ENCODE results near the gene REXO4.
A peak's percentile ranks its signal among the peaks of the same experiment; 100 is the strongest.

Gene REXO4

GRCh38 chr9:133357656-133358055, 60.2 kb downstream of the REXO4 start:
- peak overlapping the region; percentile 59 for H3K4me3 ChIP-seq (ENCODE audit: low read depth, low read length)
- DNase-seq (ENCODE audit: low read depth): no peak
- no peak for TF ChIP-seq CTCF (IDR thresholded peaks at IDR 0.05; ENCODE audit: low read depth, low read length)
- TF ChIP-seq MYC (IDR thresholded peaks at IDR 0.05; ENCODE audit: low read depth, low read length): no peak
- TF ChIP-seq POLR2A (IDR thresholded peaks at IDR 0.05; ENCODE audit: extremely low read depth, insufficient read length): no peak
- TF ChIP-seq MAX (IDR thresholded peaks at IDR 0.05; ENCODE audit: low read depth, low read length): no peak

GRCh38 chr9:133356391-133357091, 61.3 kb downstream of the REXO4 start, which contains the start of the genes SURF1 and SURF2:
Gene SURF1 (minus strand): TSS chr9:133356487. CDS start chr9:133356453, 34 bp downstream.
Gene SURF2 (plus strand): TSS chr9:133356550. CDS start chr9:133356593, 43 bp downstream.
- peak; percentile 88 for DNase-seq (ENCODE audit: low read depth)
- peak within 1 kb of the TSS; percentile 85 for H3K4me3 ChIP-seq (ENCODE audit: low read depth, low read length)
- TF ChIP-seq POLR2A (IDR thresholded peaks at IDR 0.05; ENCODE audit: extremely low read depth, insufficient read length) (peak; percentile 72), MYC (IDR thresholded peaks at IDR 0.05; ENCODE audit: low read depth, low read length) (no peak; the same call in 1 of the 2 replicates), MAX (IDR thresholded peaks at IDR 0.05; ENCODE audit: low read depth, low read length) (no peak; the same call in 1 of the 2 replicates), CTCF (IDR thresholded peaks at IDR 0.05; ENCODE audit: low read depth, low read length) (no peak)
